HepG2 (cell line): Measurements from ENCODE around the gene TCAF1. TPM values are rescaled to one million over a fixed set of nuclear protein-coding genes. Genes with fewer than 3 reads are reported as not detected.

Experiments used
- ATAC-seq: fragments of 200-7000 bp; cut with Tn5 transposase; 3 replicates; pipeline ENCODE4 v1.9.1; 2020; ENCODE audit warnings: mild to moderate bottlenecking, moderate library complexity
- BruUV-seq: library from RNA; stranded (reverse); fragments of 400-500 nt; replicated peaks from 2 replicates; lab custom pipeline; 2021; lab: Mats Ljungman, UMichigan
- CTCF ChIA-PET: fragments of 300-600 bp; formaldehyde crosslinking; extraction: SDS; loops from one replicate; lab custom pipeline; 2021; ENCODE audit warnings: low total read pairs, inconsistent platforms, low intra/inter-chr PET ratio; lab: Yijun Ruan, JAX
- POLR2A ChIA-PET: fragments of 350-600 bp; sonication (Branson Sonifier 250); formaldehyde crosslinking; loops from one replicate; lab custom pipeline; 2020; ENCODE audit warnings: antibody characterized with exemption, inconsistent platforms; lab: Yijun Ruan, JAX
- DNase-seq: peaks from one replicate; pipeline ENCODE4 v3.0.0-alpha.2; 2015; ENCODE audit warnings: low spot score
- FAIRE-seq: peaks from 3 replicates; lab custom pipeline; 2011; peaks lifted over from hg19 to GRCh38; lab: Jason Lieb, UNC
- H2AFZ ChIP-seq: one replicate; pipeline ENCODE4 v1.6.1; 2011; ENCODE audit warnings: low read length, inconsistent platforms
- H3K27ac ChIP-seq: fragments of 300-600 bp; 3 replicates; pipeline ENCODE4 v1.8.0; 2011; ENCODE audit warnings: mixed run types, mild to moderate bottlenecking, mixed read lengths, low read length, inconsistent platforms; ENCODE audit not compliant: insufficient read depth; ENCODE audit errors: extremely low read length
- H3K27me3 ChIP-seq, 2 experiments: fragments of 200-600 bp in 1 of 2; 2 replicates in 1 of 2; 3 replicates in 1 of 2; pipeline versions ENCODE4 v1.6.0 to v1.8.0; 2011; ENCODE audit warnings: low read length in 2 of 2, mild to moderate bottlenecking in 2 of 2, moderate library complexity in 2 of 2, inconsistent platforms in 1 of 2; ENCODE audit not compliant: insufficient read depth in 2 of 2, control insufficient read depth in 1 of 2
- H3K36me3 ChIP-seq, 2 experiments: fragments of 200-600 bp in 1 of 2; replicated peaks in 1 of 2; 2 replicates in 1 of 2; 3 replicates in 1 of 2; pipeline versions ENCODE4 v1.5.1 to v1.8.0; 2011; ENCODE audit warnings: low read length in 2 of 2, inconsistent platforms in 1 of 2; ENCODE audit not compliant: insufficient read depth in 2 of 2, control insufficient read depth in 1 of 2
- H3K4me1 ChIP-seq: 2 replicates; pipeline ENCODE4 v1.5.1; 2012; ENCODE audit warnings: low read length, inconsistent platforms; ENCODE audit not compliant: insufficient read depth
- H3K4me2 ChIP-seq: 2 replicates; pipeline ENCODE4 v1.6.0; 2011; ENCODE audit warnings: low read depth, low read length, inconsistent platforms
- H3K4me3 ChIP-seq, 3 experiments: fragments of 200-600 bp in 1 of 3; sonication (generic), shearing (Covaris generic) in 1 of 3; replicated peaks in 1 of 3; 2 replicates each; pipeline ENCODE4 v1.5.1; 2011 to 2016; ENCODE audit warnings: low read length in 3 of 3, inconsistent platforms in 2 of 3, low read depth in 2 of 3, mild to moderate bottlenecking in 2 of 3, control low read depth in 1 of 3, mixed read lengths in 1 of 3; ENCODE audit not compliant: insufficient read depth in 1 of 3
- H3K79me2 ChIP-seq: one replicate; pipeline ENCODE4 v1.6.1; 2011; ENCODE audit warnings: low read length, inconsistent platforms; ENCODE audit not compliant: insufficient read depth
- H3K9ac ChIP-seq: 2 replicates; pipeline ENCODE4 v1.6.0; 2011; ENCODE audit warnings: mild to moderate bottlenecking, low read depth, low read length, inconsistent platforms; ENCODE audit not compliant: insufficient read depth
- H3K9me3 ChIP-seq: 2 replicates; pipeline ENCODE4 v1.5.1; 2012; ENCODE audit warnings: mild to moderate bottlenecking, low read length
- H4K20me1 ChIP-seq: 2 replicates; pipeline ENCODE4 v1.6.0; 2011; ENCODE audit warnings: inconsistent platforms, mild to moderate bottlenecking, low read length, moderate library complexity; ENCODE audit not compliant: insufficient read depth
- FOXK1 ChIP-seq: sonication (generic); formaldehyde crosslinking; IDR thresholded peaks from 2 replicates; pipeline ENCODE4 v1.4.0; 2020; ENCODE audit warnings: low read depth, missing genetic modification reagents, borderline replicate concordance
- JDP2 ChIP-seq: sonication (generic); formaldehyde crosslinking; IDR thresholded peaks from 2 replicates; pipeline ENCODE4 v1.8.1; 2022; ENCODE audit warnings: missing genetic modification reagents, borderline replicate concordance
- MED8 ChIP-seq: sonication (generic); formaldehyde crosslinking; IDR thresholded peaks from 2 replicates; pipeline ENCODE4 v1.8.1; 2023; ENCODE audit warnings: mild to moderate bottlenecking, missing genetic modification reagents; ENCODE audit not compliant: insufficient replicate concordance
- PAWR ChIP-seq: sonication (generic); formaldehyde crosslinking; IDR thresholded peaks from 2 replicates; pipeline ENCODE4 v1.4.0; 2020; ENCODE audit warnings: missing genetic modification reagents, mild to moderate bottlenecking, borderline replicate concordance
- PHF20 ChIP-seq: sonication (generic); formaldehyde crosslinking; IDR thresholded peaks from 2 replicates; pipeline ENCODE4 v1.5.0; 2020; ENCODE audit warnings: mild to moderate bottlenecking, missing genetic modification reagents
- SOX13 ChIP-seq, 3 experiments: fragments of 450-650 bp in 1 of 3; sonication (generic) in 1 of 3; formaldehyde crosslinking in 1 of 3; IDR thresholded peaks in 2 of 3; conservative IDR thresholded peaks in 1 of 3; 2 replicates each; pipeline versions ENCODE4 v1.5.0 to v1.6.1; 2016 to 2020; ENCODE audit warnings: antibody characterized with exemption in 1 of 3, mild to moderate bottlenecking in 1 of 3, missing compliant biosample characterization in 1 of 3, missing genetic modification reagents in 1 of 3, moderate library complexity in 1 of 3
- SYNCRIP ChIP-seq: fragments of 200-400 bp; formaldehyde crosslinking; IDR thresholded peaks from 2 replicates; pipeline ENCODE4 v1.6.1; 2018; ENCODE audit warnings: mild to moderate bottlenecking, low read depth, low read length; ENCODE audit not compliant: insufficient read depth
- ZMYM2 ChIP-seq: sonication (generic); formaldehyde crosslinking; IDR thresholded peaks from 2 replicates; pipeline ENCODE4 v1.8.0; 2022; ENCODE audit warnings: mild to moderate bottlenecking, missing genetic modification reagents
- ZNF326 ChIP-seq: sonication (generic); formaldehyde crosslinking; IDR thresholded peaks from 2 replicates; pipeline ENCODE4 v1.4.0; 2020; ENCODE audit warnings: missing genetic modification reagents, borderline replicate concordance
- ZNF335 ChIP-seq: sonication (generic); formaldehyde crosslinking; IDR thresholded peaks from 2 replicates; pipeline ENCODE4 v1.4.0; 2020; ENCODE audit warnings: missing genetic modification reagents
- WGBS: methylation state at CpG from one replicate; pipeline ENCODE4 v1.1.6; 2017; ENCODE audit warnings: low lambda C conversion rate; 5-methylcytosine and 5-hydroxymethylcytosine counted together
- in situ Hi-C: cut with HindIII; loops from 2 replicates; pipeline ENCODE4 v1.10.0; 2017; ENCODE audit warnings: low pct_unique_long_range_greater_than_20kb; ENCODE audit not compliant: extremely low pct_ligation_motif_present
- intact Hi-C: fragments of 100-400 bp; cut with micrococcal nuclease; formaldehyde crosslinking; loops from one replicate; pipeline ENCODE4 v1.10.0; 2022; ENCODE audit not compliant: unreplicated experiment
- polyA plus RNA-seq, 8 experiments: library from polyadenylated mRNA; depleted of rRNA in 3 of 8; stranded (reverse) in 7 of 8; unstranded in 1 of 8; fragments of >200 nt; fragmentation: Illumina TruSeq in 4 of 8; extraction: Trizol in 4 of 8; gene quantifications; 2 replicates each; pipeline versions ENCODE4 v1.2.1 to v1.2.3, GENCODE V29; 2011 to 2016; ENCODE audit warnings: low read depth in 4 of 8, missing spikeins in 1 of 8, mixed read lengths in 1 of 8; ENCODE audit not compliant: insufficient read depth in 1 of 8
- total RNA-seq, 5 experiments: library from RNA; depleted of rRNA; stranded (reverse); fragments of >200 nt; fragmentation: Illumina TruSeq; extraction: Trizol; gene quantifications; 2 replicates each; pipeline ENCODE4 v1.2.3, GENCODE V29; 2016; ENCODE audit warnings: low read depth in 1 of 5
- TF ChIP-seq, protein P1 (sequence below): IDR thresholded peaks from 2 replicates; pipeline ENCODE4 v1.6.1; 2018; ENCODE audit warnings: missing genetic modification reagents
- TF ChIP-seq, protein P2 (sequence below): sonication (generic); formaldehyde crosslinking; IDR thresholded peaks from 2 replicates; pipeline ENCODE4 v1.5.0; 2020; ENCODE audit warnings: mild to moderate bottlenecking, missing genetic modification reagents
- TF ChIP-seq, protein P3 (sequence below): sonication (generic); formaldehyde crosslinking; IDR thresholded peaks from 2 replicates; pipeline ENCODE4 v1.4.0; 2020; ENCODE audit warnings: mild to moderate bottlenecking, missing genetic modification reagents, borderline replicate concordance
- TF ChIP-seq, protein P4 (sequence below): sonication (generic); formaldehyde crosslinking; IDR thresholded peaks from 2 replicates; pipeline ENCODE4 v1.5.0; 2020; ENCODE audit warnings: missing genetic modification reagents, mild to moderate bottlenecking, borderline replicate concordance
- TF ChIP-seq, protein P5 (sequence below): sonication (generic); formaldehyde crosslinking; IDR thresholded peaks from 2 replicates; pipeline ENCODE4 v1.4.0; 2020; ENCODE audit warnings: mild to moderate bottlenecking, low read depth, missing genetic modification reagents

The TCAF1 gene
- total and polyA plus RNA-seq, 2 of the 13 experiments (the other 11 are each of a cell fraction or from before 2014, with no cell fraction given): 36.2 to 101 TPM

DNA sequence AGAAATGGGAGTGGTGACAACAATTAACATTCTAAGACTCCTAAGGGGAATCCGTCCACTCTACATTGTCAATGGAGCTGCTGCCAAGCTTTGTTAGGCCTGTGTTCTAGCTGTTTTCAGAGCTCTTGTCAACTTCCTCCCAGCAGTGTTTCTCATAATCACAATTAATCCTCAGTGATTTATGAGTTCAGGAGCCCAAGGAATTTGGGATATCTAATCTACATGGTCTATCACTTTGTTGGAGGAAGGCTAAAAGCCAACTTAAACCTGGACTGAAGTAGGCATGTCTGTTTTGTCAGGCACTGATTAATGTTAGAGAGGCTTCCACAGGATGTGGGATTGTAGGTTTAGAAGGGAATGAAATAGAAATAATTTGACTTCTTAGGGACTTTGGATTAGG lies 22.9 kb upstream of the TCAF1 start:
- DNase-seq (no peak), FAIRE-seq (no peak), ATAC-seq (no peak)
- 100% methylated on average over 1 of the region's 1 CpG for WGBS
- BruUV-seq: no TSS peak
- H4K20me1 ChIP-seq: no peaks in the 10 kb centered on the region
- H3K4me3 ChIP-seq: no peak overlapping the region
- no peaks in the 10 kb centered on the region for H3K9me3 ChIP-seq
- intact Hi-C loops (no loop called here), in situ Hi-C loops (loop anchor here (25.0 kb wide), 1 partner anchor 538 kb away; the partner anchor contains the start of gene ZYX)
- H3K9ac ChIP-seq: no peak overlapping the region
- H2AFZ ChIP-seq: no peak overlapping the region
- ChIA-PET POLR2A (no interaction called here), CTCF (no interaction called here)
- no peak overlapping the region for H3K27ac ChIP-seq
- no peaks in the 10 kb centered on the region for H3K79me2 ChIP-seq
- H3K36me3 ChIP-seq: no peaks in the 10 kb centered on the region
- H3K4me2 ChIP-seq: no peak overlapping the region
- H3K4me1 ChIP-seq: no peaks in the 10 kb centered on the region
- H3K27me3 ChIP-seq: no peaks in the 10 kb centered on the region
- TF ChIP-seq ZNF326 (CRISPR knock-in tag) (no peak), PAWR (CRISPR knock-in tag) (no peak), JDP2 (CRISPR knock-in tag) (no peak), FOXK1 (CRISPR knock-in tag) (no peak), ZNF335 (CRISPR knock-in tag) (no peak), MED8 (CRISPR knock-in tag) (no peak), ZMYM2 (CRISPR knock-in tag) (no peak), PHF20 (no peak), SOX13 (IDR thresholded peaks at IDR 0.05) (no peak), SOX13 (CRISPR knock-in tag; conservative IDR thresholded peaks at IDR 0.05 in 1 of 2, IDR thresholded peaks at IDR 0.05 in 1 of 2) (no peak), SYNCRIP (no peak)
- TF ChIP-seq, protein P1, sequence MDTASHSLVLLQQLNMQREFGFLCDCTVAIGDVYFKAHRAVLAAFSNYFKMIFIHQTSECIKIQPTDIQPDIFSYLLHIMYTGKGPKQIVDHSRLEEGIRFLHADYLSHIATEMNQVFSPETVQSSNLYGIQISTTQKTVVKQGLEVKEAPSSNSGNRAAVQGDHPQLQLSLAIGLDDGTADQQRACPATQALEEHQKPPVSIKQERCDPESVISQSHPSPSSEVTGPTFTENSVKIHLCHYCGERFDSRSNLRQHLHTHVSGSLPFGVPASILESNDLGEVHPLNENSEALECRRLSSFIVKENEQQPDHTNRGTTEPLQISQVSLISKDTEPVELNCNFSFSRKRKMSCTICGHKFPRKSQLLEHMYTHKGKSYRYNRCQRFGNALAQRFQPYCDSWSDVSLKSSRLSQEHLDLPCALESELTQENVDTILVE (CRISPR knock-in tag): no peak
- TF ChIP-seq, protein P2, sequence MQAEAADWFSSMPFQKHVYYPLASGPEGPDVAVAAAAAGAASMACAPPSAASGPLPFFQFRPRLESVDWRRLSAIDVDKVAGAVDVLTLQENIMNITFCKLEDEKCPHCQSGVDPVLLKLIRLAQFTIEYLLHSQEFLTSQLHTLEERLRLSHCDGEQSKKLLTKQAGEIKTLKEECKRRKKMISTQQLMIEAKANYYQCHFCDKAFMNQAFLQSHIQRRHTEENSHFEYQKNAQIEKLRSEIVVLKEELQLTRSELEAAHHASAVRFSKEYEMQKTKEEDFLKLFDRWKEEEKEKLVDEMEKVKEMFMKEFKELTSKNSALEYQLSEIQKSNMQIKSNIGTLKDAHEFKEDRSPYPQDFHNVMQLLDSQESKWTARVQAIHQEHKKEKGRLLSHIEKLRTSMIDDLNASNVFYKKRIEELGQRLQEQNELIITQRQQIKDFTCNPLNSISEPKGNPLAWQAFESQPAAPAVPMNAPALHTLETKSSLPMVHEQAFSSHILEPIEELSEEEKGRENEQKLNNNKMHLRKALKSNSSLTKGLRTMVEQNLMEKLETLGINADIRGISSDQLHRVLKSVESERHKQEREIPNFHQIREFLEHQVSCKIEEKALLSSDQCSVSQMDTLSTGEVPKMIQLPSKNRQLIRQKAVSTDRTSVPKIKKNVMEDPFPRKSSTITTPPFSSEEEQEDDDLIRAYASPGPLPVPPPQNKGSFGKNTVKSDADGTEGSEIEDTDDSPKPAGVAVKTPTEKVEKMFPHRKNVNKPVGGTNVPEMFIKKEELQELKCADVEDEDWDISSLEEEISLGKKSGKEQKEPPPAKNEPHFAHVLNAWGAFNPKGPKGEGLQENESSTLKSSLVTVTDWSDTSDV (CRISPR knock-in tag): no peak
- TF ChIP-seq, protein P3, sequence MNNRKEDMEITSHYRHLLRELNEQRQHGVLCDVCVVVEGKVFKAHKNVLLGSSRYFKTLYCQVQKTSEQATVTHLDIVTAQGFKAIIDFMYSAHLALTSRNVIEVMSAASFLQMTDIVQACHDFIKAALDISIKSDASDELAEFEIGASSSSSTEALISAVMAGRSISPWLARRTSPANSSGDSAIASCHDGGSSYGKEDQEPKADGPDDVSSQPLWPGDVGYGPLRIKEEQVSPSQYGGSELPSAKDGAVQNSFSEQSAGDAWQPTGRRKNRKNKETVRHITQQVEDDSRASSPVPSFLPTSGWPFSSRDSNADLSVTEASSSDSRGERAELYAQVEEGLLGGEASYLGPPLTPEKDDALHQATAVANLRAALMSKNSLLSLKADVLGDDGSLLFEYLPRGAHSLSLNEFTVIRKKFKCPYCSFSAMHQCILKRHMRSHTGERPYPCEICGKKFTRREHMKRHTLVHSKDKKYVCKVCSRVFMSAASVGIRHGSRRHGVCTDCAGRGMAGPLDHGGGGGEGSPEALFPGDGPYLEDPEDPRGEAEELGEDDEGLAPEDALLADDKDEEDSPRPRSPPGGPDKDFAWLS (CRISPR knock-in tag): no peak
- TF ChIP-seq, protein P4, sequence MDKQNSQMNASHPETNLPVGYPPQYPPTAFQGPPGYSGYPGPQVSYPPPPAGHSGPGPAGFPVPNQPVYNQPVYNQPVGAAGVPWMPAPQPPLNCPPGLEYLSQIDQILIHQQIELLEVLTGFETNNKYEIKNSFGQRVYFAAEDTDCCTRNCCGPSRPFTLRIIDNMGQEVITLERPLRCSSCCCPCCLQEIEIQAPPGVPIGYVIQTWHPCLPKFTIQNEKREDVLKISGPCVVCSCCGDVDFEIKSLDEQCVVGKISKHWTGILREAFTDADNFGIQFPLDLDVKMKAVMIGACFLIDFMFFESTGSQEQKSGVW: no peak
- TF ChIP-seq, protein P5, sequence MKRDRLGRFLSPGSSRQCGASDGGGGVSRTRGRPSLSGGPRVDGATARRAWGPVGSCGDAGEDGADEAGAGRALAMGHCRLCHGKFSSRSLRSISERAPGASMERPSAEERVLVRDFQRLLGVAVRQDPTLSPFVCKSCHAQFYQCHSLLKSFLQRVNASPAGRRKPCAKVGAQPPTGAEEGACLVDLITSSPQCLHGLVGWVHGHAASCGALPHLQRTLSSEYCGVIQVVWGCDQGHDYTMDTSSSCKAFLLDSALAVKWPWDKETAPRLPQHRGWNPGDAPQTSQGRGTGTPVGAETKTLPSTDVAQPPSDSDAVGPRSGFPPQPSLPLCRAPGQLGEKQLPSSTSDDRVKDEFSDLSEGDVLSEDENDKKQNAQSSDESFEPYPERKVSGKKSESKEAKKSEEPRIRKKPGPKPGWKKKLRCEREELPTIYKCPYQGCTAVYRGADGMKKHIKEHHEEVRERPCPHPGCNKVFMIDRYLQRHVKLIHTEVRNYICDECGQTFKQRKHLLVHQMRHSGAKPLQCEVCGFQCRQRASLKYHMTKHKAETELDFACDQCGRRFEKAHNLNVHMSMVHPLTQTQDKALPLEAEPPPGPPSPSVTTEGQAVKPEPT (CRISPR knock-in tag): no peak
